NCI-H2171 treated with DMSO at 0.1 percent for 48 hours (cell line): Measurements from ENCODE around the gene DNAJC18.

Experiments
- DNase-seq: peaks from one replicate; lab custom pipeline; 2025; lab: John Stamatoyannopoulos, UW

Gene DNAJC18

DNA sequence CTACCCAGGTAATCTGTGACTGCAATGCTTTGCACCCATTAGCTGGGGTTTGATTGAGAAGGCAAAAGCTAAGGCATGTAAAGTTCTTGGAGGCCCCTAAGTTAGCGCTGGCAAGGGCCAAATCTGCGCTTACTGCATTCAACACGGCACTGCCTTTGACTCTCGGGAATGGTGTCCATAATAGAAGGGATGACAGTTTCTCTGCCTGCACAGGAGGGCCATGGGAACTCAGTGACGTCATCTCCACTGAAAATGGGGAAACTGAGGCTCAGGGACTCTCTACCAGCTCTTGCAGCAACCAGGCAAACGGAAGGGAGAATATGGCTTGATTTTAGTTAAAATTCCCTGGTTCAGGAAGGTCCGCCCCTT lies 35.9 kb downstream of the DNAJC18 start:
- no peak for DNase-seq

- no peak for DNase-seq
Measured at GRCh38 chr5:139402561-139403158, 36.7 kb downstream of the DNAJC18 start.

GRCh38 chr5:139401546-139401945 lies 37.8 kb downstream of the DNAJC18 start:
- DNase-seq, result no peak

DNA sequence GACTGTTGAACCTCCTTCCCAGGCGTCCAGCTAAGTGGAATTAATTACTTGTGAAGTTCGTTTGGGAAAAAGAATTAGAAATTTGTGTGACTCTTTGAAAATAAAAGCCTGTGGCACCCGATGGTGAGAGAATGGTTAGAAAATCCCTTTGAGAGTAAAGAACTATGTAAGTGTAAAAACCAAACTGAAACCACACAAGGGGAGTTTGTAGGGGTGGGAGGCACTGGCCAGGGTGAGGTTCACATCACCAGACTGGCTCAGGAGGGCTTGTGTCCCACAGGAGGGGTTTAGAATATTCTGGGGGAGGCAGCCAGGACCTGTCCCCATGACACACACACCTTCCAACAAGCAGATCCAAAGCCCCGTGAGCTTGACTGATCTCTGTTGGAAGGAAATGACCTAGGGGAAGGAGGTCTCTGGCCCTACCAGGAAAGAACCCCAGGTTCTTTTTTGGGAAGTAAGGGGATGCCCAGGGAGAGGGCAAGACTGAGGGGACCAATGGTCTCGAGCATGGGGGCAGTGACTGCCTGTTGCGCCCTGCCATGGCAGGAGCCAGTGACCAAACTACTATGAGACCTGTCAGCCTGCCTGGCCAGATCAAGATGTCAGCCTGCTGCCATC lies 39.7 kb downstream of the DNAJC18 start:
- DNase-seq, result no peak

DNA sequence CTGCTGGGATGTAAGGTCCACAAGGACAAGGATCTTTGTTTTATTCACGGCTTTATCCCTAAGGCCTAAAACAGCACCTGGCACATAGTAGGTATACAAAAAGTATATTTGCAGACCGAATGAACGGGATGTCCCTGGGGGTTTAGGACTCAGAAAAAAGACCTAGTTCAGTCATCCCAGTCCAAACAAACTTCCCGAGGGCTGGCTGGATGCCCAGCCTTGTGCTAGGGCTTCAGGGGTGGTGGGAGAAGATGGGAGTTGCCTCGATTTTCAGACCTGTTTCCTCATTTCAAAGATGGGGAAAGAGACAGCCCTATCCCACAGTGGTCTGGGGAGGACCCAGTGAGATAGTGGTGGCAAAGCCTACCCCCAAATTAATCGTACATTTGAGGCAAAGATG lies 41.4 kb downstream of the DNAJC18 start:
- DNase-seq, result no peak

DNA sequence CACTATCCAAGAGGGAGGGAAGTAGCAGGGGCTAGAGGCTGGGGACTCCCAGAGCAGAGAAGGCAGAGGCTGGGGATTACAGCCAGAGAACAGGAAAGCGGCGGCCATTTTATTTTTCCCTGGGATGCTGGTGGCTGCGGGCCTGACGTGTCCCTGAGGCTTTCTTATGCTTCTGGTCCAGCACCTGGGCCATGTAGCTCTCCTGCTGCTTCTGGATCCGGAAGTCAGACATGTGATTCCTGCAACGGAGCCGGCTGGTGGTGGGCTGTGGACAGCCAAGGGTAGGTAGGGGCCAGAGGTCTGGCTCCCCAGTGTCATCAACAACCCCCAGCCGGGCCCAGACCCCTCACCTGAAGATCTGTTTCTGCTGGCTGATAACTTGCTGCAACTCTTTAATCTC lies 42.6 kb downstream of the DNAJC18 start:
- no peak for DNase-seq

- DNase-seq, result no peak
Measured at GRCh38 chr5:139395844-139396640, 43.3 kb downstream of the DNAJC18 start.

GRCh38 chr5:139394654-139395566 lies 44.4 kb downstream of the DNAJC18 start, which contains the start of gene PROB1:
PROB1 (minus strand) TSS chr5:139395104; CDS start chr5:139395081, 23 bp downstream.
- DNase-seq, result no peak

DNA sequence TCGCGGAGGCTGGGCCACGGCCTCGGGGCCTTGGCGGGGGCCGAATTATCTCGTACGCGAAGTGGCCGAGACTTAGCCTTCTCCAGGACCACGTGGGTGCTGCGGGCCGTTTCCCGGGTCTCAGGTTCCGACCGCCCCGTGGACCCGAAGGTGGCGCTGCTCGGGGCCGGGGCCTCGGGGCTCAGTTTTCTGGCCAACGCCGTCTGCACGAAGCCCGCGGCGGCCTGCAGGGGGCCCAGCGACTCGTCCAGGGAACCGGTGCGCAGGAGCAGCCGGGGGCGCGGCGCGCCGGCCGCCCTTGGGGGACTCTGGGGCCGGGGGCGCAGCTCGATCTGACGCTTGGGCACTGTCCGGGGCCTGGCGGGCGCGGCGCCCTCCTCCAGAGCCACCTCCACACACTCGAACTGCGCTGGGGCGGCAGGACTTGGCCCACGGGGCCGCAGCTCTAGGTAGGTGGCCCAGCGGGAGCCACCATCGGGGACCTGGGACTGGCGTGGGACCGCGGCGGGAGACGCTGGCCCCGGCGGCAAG lies 45.1 kb downstream of the DNAJC18 start:
- peak; percentile 14 for DNase-seq

DNA sequence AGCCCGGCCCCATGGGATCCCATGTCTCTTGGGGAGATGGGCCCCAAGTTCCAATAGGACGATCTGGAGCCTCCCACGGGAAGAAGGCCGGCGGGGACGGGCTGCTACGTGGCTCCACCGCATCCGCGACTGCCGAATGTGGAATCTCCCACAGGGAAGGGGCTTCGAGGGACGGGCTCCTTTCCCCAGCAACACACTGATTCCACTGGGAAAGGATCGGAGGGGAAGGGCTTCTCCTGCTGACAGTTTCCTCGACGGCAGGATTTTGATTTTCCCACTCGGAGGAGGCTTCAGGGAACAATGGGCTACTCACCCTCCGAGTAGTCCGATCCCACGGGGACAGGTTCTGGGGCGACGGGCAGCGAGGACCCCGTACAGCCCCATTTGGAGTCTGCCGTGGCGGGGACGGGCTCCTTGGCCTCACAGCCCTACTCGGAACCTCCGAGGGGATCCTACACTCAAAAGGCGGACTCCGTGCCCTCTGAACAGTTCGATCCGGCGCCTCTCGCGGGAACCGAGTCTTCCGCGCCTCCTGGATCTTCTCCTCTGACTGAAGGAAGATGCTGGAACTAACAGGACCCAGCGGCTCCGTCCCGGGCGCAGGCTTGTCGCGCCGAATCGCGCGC lies 45.7 kb downstream of the DNAJC18 start:
- DNase-seq, result no peak

GRCh38 chr5:139392678-139393496 lies 46.4 kb downstream of the DNAJC18 start:
- no peak for DNase-seq

DNA sequence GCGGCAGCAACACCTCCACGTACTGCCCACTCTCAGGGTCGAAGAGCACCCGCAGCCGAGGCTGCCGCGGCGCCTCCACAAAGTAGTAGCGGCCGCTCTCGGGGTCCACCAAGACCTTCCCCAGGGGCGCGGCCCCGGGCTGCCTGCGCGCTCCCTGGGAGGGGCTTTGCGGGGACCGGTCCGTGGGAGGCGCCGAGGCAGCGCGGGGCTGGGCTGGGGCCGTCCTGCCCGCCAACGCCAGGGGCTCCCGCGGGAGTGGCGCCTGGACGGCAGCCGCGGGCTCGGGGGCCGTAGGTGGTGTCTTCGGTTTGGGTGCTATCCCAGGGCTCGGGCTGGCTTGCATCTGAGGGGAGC lies 47.0 kb downstream of the DNAJC18 start:
- DNase-seq, result no peak

DNA sequence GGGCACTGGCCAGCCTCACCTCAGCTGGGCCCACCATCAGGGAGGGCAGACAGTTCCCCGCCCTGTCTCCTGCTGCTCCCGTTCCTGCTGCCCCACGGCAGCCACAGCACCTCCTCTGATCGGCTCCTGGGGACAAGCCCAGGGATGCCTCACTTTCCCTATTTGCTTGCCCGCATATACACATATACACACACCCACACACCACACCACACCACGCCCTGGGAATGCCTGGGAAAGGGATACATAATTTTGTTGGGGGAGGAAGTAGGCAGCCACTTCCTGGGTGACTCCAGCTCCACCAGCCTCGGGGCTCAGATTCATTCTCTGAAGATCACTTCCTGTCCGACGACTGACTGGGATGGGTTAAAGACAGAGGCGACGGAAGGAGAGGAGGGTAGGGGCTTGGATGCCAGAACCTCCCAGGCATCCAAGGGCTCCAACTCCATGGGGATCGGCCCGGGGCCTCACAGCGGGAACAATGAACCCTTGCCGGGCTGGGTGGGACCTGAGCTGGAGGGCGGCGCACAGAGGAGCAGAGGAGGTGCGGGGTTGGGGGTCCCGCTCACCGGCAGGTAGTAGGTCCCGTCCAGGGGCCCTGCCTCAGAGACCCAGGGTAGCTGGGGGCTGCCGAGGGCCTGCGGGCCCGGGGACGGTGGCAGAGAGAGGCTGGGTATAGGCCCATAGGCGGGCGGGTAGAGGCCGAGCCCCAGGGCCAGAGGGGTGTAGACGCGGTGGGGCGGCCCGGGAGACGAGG lies 47.6 kb downstream of the DNAJC18 start:
- no peak for DNase-seq

DNA sequence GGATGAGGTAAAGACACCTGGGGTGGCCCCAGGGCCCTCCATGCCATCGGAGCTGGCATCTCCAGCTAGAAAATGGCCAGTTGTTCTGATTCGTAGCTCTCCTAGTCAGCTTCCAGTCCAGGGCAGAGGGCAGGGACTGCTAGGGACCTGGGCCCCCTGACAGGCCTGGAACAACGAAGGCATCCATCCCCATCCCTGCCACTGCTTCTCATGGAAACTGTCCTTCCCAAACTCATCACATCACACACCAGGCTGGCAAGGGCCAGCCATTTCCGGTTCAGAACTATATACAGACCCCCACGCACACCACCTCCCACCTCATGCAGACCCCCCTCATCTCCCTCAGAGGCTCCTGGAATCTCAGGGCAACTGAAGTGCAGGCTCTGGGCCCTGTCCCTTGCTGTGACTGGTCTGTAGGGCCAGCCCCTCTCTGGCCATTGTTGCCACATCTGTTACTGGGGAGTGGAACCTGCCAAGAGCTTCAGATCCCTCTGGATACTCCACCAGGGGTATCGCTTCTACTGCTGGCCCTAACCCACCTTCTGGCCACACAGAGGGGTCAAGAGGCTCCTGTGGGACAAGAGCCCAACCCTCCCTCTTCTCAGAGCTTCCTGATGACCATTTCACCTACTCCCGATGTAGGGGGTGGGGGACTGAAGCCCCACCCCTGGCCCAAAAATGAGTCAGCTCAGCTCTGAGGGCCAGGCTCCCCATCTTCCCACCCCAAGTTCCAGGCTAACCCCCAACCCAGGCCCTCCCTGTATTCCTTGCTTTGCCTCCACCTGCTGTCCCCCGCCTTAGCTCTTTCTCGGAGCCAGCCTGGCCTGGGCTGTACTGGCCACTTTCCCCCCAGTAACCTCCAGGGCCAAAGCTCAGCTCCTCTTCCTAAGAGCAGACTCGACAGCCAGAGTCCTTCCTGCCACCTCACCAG lies 48.4 kb downstream of the DNAJC18 start:
- no peak for DNase-seq

GRCh38 chr5:139389701-139390638 lies 49.4 kb downstream of the DNAJC18 start, which contains the start of gene MZB1:
MZB1 (minus strand) TSS chr5:139389913; CDS start chr5:139389856, 57 bp downstream.
- no peak for DNase-seq

DNA sequence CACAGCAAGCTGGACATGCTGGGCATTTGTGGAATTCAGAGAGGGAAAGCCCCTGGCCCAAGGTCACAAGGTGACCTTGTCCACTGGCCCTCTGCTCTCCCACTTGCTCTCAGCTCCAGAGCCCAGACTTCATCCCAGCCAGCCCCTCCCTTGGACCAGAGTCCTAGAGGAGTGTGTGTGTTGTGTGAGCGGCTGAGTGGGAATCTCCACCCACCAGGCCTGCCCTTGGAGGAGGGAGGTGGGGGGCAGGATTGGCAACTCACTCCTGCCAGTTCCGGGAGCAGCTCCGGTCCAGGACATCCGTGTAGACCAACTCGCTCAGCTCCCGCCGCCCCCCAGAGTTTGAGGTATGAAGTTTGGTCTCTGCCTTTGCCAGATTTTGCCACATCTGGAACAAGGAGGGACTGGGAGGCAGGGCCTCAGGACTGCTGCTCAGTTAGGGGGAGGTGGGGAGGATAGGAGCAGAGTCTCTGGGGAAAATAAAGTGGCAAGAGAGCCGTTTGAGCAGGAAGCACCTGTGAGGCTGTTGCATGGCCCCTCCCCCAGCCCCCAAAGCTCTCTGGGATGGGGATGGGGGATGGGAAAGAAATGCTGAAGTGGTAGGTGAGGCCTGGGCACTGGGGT lies 51.0 kb downstream of the DNAJC18 start:
- no peak for DNase-seq

DNA sequence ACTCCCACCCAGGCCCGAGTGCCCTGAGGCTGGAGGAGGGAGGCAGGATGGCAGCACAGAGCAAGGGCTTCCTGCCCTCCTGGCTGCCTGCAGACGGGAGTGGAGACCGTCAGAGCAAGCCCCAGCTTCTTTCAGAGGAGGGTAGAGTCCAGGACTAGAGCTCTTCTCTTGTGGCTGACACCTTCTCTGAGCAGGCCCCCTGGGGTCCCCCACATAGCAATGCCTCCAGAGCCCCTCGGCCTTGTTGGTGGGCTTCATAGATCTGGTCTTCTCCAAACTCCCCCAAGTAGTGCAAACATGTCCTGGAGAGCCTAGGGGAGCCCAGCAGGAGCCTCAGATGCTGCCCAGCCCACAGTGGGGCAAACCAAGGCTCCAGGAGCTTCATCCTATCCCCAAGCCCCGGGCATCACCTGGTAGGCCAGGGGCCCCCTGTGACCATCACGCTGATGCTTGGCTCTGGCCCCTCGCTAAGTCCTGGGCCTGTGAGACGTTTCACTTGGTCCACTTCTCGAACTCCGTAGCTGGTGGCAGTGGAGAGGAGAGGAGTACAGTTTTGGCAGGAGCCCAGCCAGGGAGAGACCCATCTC lies 51.6 kb downstream of the DNAJC18 start:
- no peak for DNase-seq
